ENCODE results near the gene PDGFA. TPM values are rescaled to one million over a fixed set of nuclear protein-coding genes. Genes with fewer than 3 reads are reported as not detected.

The PDGFA gene
- total RNA-seq, 4 donors from 2014 or later = 3.6 to 6.6 (median 4.9) TPM

GRCh38 chr7:508461-509170 is 11.0 kb downstream of the PDGFA start:
- TF ChIP-seq CTCF (IDR thresholded peaks at IDR 0.05; ENCODE audit: low read depth) = no peak

GRCh38 chr7:507623-508300 is 11.9 kb downstream of the PDGFA start:
- TF ChIP-seq CTCF (IDR thresholded peaks at IDR 0.05; ENCODE audit: low read depth) = no peak

GRCh38 chr7:506921-507622 is 12.6 kb downstream of the PDGFA start:
- no peak for TF ChIP-seq CTCF (IDR thresholded peaks at IDR 0.05; ENCODE audit: low read depth)

GRCh38 chr7:506391-506831 is 13.2 kb downstream of the PDGFA start:
- TF ChIP-seq CTCF (IDR thresholded peaks at IDR 0.05; ENCODE audit: low read depth) = no peak

- TF ChIP-seq CTCF (IDR thresholded peaks at IDR 0.05; ENCODE audit: low read depth) = no peak
Observed at GRCh38 chr7:505171-505570, 14.5 kb downstream of the PDGFA start.

GRCh38 chr7:504221-505111 is 15.2 kb downstream of the PDGFA start:
- TF ChIP-seq CTCF (IDR thresholded peaks at IDR 0.05; ENCODE audit: low read depth) = no peak

Measured in subcutaneous adipose tissue (tissue), 4 donors.